WTC11 (cell line): ENCODE measurements around the gene CDNF. TPM values are rescaled to one million over a fixed set of nuclear protein-coding genes. Genes with fewer than 3 reads are reported as not detected.

Experiments
- ATAC-seq: fragments of 200-7000 bp; cut with Tn5 transposase; 2 replicates; pipeline ENCODE4 v1.10.0; 2021; ENCODE audit warnings: mild to moderate bottlenecking, moderate library complexity
- CTCF ChIA-PET: fragments of 300-600 bp; sonication (Branson Sonifier 250); formaldehyde crosslinking; loops from one replicate; lab custom pipeline; 2021; ENCODE audit warnings: antibody characterized with exemption; lab: Charles Lee
- POLR2A ChIA-PET: fragments of 350-600 bp; sonication (Branson Sonifier 250); formaldehyde crosslinking; loops from one replicate; lab custom pipeline; 2021; ENCODE audit warnings: antibody characterized with exemption; lab: Charles Lee
- DNase-seq: peaks from one replicate; pipeline ENCODE4 v3.0.0; 2021; ENCODE audit warnings: low spot score
- H3K27ac Mint-ChIP-seq: 2 replicates; pipeline ENCODE4 v1.8.0; 2021; ENCODE audit warnings: mixed read lengths
- H3K27me3 Mint-ChIP-seq: 2 replicates; pipeline ENCODE4 v1.8.0; 2021; ENCODE audit warnings: low read depth, mild to moderate bottlenecking, moderate library complexity, mixed read lengths
- H3K36me3 Mint-ChIP-seq: 2 replicates; pipeline ENCODE4 v1.8.0; 2021; ENCODE audit warnings: mixed read lengths
- H3K4me1 Mint-ChIP-seq: 2 replicates; pipeline ENCODE4 v1.8.0; 2022; ENCODE audit warnings: mixed read lengths
- H3K4me3 Mint-ChIP-seq: 2 replicates; pipeline ENCODE4 v1.8.0; 2021; ENCODE audit warnings: mild to moderate bottlenecking, moderate library complexity, mixed read lengths
- H3K9me3 Mint-ChIP-seq: 2 replicates; pipeline ENCODE4 v1.8.0; 2021; ENCODE audit warnings: mixed read lengths
- CREM ChIP-seq: sonication (generic); formaldehyde crosslinking; IDR thresholded peaks from 2 replicates; pipeline ENCODE4 v1.8.1; 2022; ENCODE audit warnings: mild to moderate bottlenecking, missing genetic modification reagents, moderate library complexity
- ESRRA ChIP-seq: sonication (generic); formaldehyde crosslinking; IDR thresholded peaks from 2 replicates; pipeline ENCODE4 v1.8.1; 2022; ENCODE audit warnings: mild to moderate bottlenecking, missing genetic modification reagents, borderline replicate concordance
- GTF2I ChIP-seq: fragments of 250-450 bp; sonication (Bioruptor Pico); conservative IDR thresholded peaks from 2 replicates; pipeline ENCODE4 v1.4.0; 2021; ENCODE audit warnings: mild to moderate bottlenecking
- HMGA2 ChIP-seq: fragments of 250-450 bp; sonication (Bioruptor Pico); IDR thresholded peaks from 2 replicates; pipeline ENCODE4 v1.4.0; 2021; ENCODE audit warnings: mild to moderate bottlenecking, moderate library complexity
- JAZF1 ChIP-seq: fragments of 250-450 bp; sonication (Bioruptor Pico); IDR thresholded peaks from 2 replicates; pipeline ENCODE4 v1.9.0; 2021; ENCODE audit warnings: moderate library complexity, mild to moderate bottlenecking, inconsistent platforms
- MXD4 ChIP-seq: fragments of 250-450 bp; sonication (Bioruptor Pico); IDR thresholded peaks from 2 replicates; pipeline ENCODE4 v1.8.0; 2021; ENCODE audit warnings: mild to moderate bottlenecking, moderate library complexity, borderline replicate concordance
- MYBL2 ChIP-seq: sonication (generic); formaldehyde crosslinking; IDR thresholded peaks from 2 replicates; pipeline ENCODE4 v1.8.1; 2023; ENCODE audit warnings: mild to moderate bottlenecking, moderate library complexity, missing genetic modification reagents
- NFATC4 ChIP-seq: fragments of 250-450 bp; sonication (Bioruptor Pico); IDR thresholded peaks from 2 replicates; pipeline ENCODE4 v1.9.0; 2021; ENCODE audit warnings: mild to moderate bottlenecking
- ZNF121 ChIP-seq: sonication (generic); formaldehyde crosslinking; IDR thresholded peaks from 2 replicates; pipeline ENCODE4 v1.8.0; 2023; ENCODE audit warnings: missing genetic modification reagents
- ZNF416 ChIP-seq: fragments of 250-450 bp; sonication (Bioruptor Pico); IDR thresholded peaks from 2 replicates; pipeline ENCODE4 v1.9.0; 2021; ENCODE audit warnings: mild to moderate bottlenecking, inconsistent platforms
- total RNA-seq: library from RNA; stranded (reverse); gene quantifications from 3 replicates; pipeline ENCODE4 v1.2.3, GENCODE V29; 2021
- TF ChIP-seq, protein P1 (sequence below): sonication (generic); formaldehyde crosslinking; IDR thresholded peaks from 2 replicates; pipeline ENCODE4 v1.8.1; 2022; ENCODE audit warnings: low read depth, mild to moderate bottlenecking, moderate library complexity, missing genetic modification reagents, borderline replicate concordance
- TF ChIP-seq, protein P2 (sequence below): fragments of 250-450 bp; sonication (Bioruptor Pico); IDR thresholded peaks from 2 replicates; pipeline ENCODE4 v1.8.0; 2021; ENCODE audit warnings: mild to moderate bottlenecking
- TF ChIP-seq, protein P3 (sequence below): fragments of 250-450 bp; sonication (Bioruptor Pico); conservative IDR thresholded peaks from 2 replicates; pipeline ENCODE4 v1.9.0; 2021; ENCODE audit warnings: mild to moderate bottlenecking
- TF ChIP-seq, protein P4 (sequence below): sonication (generic); formaldehyde crosslinking; conservative IDR thresholded peaks from 2 replicates; pipeline ENCODE4 v1.8.1; 2022; ENCODE audit warnings: mild to moderate bottlenecking, missing genetic modification reagents
- TF ChIP-seq, protein P5 (sequence below): fragments of 250-450 bp; sonication (Bioruptor Pico); IDR thresholded peaks from 2 replicates; pipeline ENCODE4 v1.9.0; 2021; ENCODE audit warnings: moderate library complexity, mild to moderate bottlenecking, inconsistent platforms, borderline replicate concordance
- TF ChIP-seq, protein P6 (sequence below): sonication (generic); formaldehyde crosslinking; IDR thresholded peaks from 2 replicates; pipeline ENCODE4 v1.8.0; 2023; ENCODE audit warnings: mild to moderate bottlenecking, missing genetic modification reagents
- TF ChIP-seq, protein P7 (sequence below): sonication (generic); formaldehyde crosslinking; IDR thresholded peaks from 2 replicates; pipeline ENCODE4 v1.8.1; 2023; ENCODE audit warnings: mild to moderate bottlenecking, missing genetic modification reagents

Gene CDNF
- total RNA-seq, 1 experiment from 2014 or later = 1.4 TPM

DNA sequence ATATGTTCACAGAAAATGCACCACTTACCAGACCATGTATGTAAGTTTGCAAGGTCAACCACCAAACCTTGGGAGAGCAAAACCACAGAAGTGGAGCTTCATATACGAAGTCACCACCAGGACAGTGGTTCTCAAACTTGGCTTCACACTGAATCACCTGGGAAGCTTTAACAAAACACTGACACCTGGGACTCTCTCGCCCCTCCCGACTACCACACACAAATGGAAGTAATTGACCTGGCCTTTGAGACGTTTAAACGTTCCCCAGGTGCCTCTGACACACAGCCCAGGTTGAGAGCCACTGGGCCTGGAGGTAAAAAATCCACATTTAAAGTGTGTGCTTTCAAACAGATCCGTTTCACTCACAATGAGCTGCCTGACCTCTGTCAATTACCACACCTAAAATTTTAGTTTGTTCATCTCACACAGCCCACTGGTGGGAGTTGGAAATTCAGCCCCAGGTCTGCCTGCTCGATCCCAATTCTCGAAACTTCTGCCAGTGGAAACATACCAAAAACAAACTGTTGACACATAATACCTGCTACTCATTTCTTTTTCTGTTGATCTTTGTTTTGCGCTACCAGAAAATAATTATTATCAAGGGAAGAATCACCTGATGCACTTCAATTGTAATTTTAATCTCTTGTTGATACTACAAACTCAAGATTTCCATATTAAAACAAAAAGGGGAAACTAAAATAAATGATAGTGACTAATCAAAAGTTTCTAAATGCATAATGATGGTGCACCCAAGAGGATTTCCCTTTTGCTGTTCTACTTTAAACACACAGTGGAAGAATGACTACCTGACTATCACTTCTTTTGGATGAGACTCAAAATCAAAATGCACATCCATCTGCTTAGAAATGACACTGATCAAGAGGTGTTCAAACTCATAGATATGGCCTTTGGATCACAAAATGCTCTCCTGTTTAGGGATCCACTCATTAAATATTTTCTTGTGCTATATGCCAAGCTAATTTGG is 26.6 kb downstream of the CDNF start (continued):
- TF ChIP-seq, protein P1, sequence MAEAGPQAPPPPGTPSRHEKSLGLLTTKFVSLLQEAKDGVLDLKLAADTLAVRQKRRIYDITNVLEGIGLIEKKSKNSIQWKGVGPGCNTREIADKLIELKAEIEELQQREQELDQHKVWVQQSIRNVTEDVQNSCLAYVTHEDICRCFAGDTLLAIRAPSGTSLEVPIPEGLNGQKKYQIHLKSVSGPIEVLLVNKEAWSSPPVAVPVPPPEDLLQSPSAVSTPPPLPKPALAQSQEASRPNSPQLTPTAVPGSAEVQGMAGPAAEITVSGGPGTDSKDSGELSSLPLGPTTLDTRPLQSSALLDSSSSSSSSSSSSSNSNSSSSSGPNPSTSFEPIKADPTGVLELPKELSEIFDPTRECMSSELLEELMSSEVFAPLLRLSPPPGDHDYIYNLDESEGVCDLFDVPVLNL = no peak
- TF ChIP-seq CREM (no peak), ZNF121 (CRISPR knock-in tag) (no peak)
- TF ChIP-seq, protein P2, sequence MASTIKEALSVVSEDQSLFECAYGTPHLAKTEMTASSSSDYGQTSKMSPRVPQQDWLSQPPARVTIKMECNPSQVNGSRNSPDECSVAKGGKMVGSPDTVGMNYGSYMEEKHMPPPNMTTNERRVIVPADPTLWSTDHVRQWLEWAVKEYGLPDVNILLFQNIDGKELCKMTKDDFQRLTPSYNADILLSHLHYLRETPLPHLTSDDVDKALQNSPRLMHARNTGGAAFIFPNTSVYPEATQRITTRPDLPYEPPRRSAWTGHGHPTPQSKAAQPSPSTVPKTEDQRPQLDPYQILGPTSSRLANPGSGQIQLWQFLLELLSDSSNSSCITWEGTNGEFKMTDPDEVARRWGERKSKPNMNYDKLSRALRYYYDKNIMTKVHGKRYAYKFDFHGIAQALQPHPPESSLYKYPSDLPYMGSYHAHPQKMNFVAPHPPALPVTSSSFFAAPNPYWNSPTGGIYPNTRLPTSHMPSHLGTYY (CRISPR knock-in tag) = no peak
- TF ChIP-seq, all 79 proteins: peak for 0

DNA sequence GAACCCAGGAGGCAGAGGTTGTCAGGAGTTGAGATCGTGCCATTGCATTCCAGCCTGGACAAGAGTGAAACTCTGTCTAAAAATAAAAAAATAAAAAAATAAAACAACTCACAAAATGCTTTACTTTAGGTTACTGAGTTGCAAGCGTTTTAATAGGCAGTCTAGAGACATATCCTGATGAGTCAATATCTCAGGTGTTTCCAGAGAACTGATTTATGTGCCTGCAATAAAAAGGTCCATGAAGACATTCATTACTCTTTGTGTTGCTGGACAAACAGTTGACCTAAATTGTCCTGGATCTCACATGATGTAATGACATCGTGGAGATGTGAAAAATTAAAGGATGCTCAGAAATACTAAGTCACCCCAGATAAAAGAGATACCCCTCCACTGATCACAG is 31.5 kb downstream of the CDNF start:
- no peak for TF ChIP-seq ESRRA (CRISPR knock-in tag)
- TF ChIP-seq ZNF416 (CRISPR knock-in tag) = no peak
- no peak for TF ChIP-seq HMGA2 (CRISPR knock-in tag)
- TF ChIP-seq, protein P3, sequence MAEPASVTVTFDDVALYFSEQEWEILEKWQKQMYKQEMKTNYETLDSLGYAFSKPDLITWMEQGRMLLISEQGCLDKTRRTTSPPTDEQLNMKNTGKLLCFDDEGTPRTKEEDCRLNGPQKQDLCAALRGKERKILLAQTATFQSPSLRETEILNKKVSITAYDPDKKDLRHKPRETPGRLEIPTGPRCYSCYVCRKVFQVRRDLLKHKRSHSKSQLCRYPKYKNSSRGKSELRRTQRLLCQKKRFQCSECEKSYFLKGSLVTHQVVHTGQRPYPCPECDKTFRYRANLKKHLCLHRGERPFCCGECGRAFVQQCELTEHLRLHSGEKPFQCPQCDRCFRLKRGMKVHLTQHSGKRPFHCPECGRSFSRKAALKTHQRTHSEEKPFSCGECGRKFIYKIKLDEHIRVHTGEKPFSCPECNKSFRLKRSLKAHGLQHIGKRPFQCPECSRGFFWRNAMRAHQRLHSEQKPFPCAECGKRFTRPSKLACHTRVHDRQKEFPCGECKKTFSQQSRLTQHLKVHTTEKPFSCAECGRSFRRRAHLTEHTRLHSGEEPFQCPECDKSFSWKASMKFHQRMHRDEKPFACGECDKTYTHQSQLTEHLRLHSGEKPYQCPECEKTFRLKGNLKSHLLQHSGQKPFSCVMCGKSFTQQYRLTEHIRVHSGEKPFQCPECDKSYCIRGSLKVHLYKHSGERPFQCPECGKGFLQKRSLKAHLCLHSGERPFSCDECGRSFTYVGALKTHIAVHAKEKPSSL (CRISPR knock-in tag) = no peak
- TF ChIP-seq MYBL2 = no peak
- TF ChIP-seq, protein P4, sequence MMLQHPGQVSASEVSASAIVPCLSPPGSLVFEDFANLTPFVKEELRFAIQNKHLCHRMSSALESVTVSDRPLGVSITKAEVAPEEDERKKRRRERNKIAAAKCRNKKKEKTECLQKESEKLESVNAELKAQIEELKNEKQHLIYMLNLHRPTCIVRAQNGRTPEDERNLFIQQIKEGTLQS = no peak
- TF ChIP-seq MXD4 (CRISPR knock-in tag) = no peak
- TF ChIP-seq, all 79 proteins: peak for 0
- H3K36me3 Mint-ChIP-seq = no peaks in the 10 kb centered on the region
- no peak overlapping the region for H3K4me3 Mint-ChIP-seq
- peaks cover 7% of the 10 kb centered on the region for H3K4me1 Mint-ChIP-seq
- DNase-seq = no peak
- H3K27me3 Mint-ChIP-seq = no peaks in the 10 kb centered on the region
- ChIA-PET CTCF (no interaction called here), POLR2A (no interaction called here)
- no peak for ATAC-seq
- H3K9me3 Mint-ChIP-seq = 0 out of 2 replicates have a peak, but pooled peaks cover 4% of the 10 kb centered on the region
- no peak overlapping the region for H3K27ac Mint-ChIP-seq

DNA sequence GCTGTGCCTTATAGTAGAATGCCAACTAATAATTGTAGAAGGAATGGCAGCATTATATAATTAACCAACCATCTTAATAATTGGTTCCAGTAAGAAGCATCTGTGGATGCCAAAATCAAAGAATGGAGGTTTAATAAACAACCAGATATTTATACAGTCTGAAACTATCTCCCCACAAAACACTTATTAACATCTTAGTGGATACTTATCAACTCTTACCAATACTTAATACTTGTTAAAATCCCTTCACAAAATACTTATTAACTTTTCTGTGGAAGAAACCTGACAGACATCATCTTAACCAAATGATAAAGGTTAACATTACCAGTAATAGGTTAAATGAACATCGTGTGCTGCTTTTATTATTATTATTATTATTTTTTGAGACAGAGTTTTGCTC is 34.0 kb downstream of the CDNF start:
- no peak overlapping the region for H3K4me3 Mint-ChIP-seq
- no peaks in the 10 kb centered on the region for H3K4me1 Mint-ChIP-seq
- no peak for DNase-seq
- ATAC-seq = no peak
- CTCF ChIA-PET = no interaction called here
- no peaks in the 10 kb centered on the region for H3K27me3 Mint-ChIP-seq
- no peak overlapping the region for H3K27ac Mint-ChIP-seq
- POLR2A ChIA-PET = no interaction called here
- TF ChIP-seq NFATC4 (CRISPR knock-in tag) = no peak
- TF ChIP-seq, protein P5, sequence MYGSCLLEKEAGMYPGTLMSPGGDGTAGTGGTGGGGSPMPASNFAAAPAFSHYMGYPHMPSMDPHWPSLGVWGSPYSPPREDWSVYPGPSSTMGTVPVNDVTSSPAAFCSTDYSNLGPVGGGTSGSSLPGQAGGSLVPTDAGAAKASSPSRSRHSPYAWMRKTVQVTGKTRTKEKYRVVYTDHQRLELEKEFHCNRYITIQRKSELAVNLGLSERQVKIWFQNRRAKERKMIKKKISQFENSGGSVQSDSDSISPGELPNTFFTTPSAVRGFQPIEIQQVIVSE = no peak
- TF ChIP-seq GTF2I = no peak
- no peak for TF ChIP-seq JAZF1 (CRISPR knock-in tag)
- TF ChIP-seq, protein P6, sequence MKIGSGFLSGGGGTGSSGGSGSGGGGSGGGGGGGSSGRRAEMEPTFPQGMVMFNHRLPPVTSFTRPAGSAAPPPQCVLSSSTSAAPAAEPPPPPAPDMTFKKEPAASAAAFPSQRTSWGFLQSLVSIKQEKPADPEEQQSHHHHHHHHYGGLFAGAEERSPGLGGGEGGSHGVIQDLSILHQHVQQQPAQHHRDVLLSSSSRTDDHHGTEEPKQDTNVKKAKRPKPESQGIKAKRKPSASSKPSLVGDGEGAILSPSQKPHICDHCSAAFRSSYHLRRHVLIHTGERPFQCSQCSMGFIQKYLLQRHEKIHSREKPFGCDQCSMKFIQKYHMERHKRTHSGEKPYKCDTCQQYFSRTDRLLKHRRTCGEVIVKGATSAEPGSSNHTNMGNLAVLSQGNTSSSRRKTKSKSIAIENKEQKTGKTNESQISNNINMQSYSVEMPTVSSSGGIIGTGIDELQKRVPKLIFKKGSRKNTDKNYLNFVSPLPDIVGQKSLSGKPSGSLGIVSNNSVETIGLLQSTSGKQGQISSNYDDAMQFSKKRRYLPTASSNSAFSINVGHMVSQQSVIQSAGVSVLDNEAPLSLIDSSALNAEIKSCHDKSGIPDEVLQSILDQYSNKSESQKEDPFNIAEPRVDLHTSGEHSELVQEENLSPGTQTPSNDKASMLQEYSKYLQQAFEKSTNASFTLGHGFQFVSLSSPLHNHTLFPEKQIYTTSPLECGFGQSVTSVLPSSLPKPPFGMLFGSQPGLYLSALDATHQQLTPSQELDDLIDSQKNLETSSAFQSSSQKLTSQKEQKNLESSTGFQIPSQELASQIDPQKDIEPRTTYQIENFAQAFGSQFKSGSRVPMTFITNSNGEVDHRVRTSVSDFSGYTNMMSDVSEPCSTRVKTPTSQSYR (CRISPR knock-in tag) = no peak
- TF ChIP-seq, protein P7, sequence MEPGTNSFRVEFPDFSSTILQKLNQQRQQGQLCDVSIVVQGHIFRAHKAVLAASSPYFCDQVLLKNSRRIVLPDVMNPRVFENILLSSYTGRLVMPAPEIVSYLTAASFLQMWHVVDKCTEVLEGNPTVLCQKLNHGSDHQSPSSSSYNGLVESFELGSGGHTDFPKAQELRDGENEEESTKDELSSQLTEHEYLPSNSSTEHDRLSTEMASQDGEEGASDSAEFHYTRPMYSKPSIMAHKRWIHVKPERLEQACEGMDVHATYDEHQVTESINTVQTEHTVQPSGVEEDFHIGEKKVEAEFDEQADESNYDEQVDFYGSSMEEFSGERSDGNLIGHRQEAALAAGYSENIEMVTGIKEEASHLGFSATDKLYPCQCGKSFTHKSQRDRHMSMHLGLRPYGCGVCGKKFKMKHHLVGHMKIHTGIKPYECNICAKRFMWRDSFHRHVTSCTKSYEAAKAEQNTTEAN (CRISPR knock-in tag) = no peak
- TF ChIP-seq, all 79 proteins: peak for 0
- Mint-ChIP-seq H3K9me3 (0 out of 2 replicates have a peak, but pooled peaks cover 4% of the 10 kb centered on the region), H3K36me3 (no peaks in the 10 kb centered on the region)
